KOPT-K1 (cell line): ENCODE results near the gene STAT5B.

Experiments
- H3K27ac ChIP-seq: fragments of 200-600 bp; sonication (generic); 2 replicates; pipeline ENCODE4 v1.5.1; 2016; ENCODE audit warnings: antibody characterized with exemption, mild to moderate bottlenecking, low read depth, low read length; ENCODE audit not compliant: poor library complexity, severe bottlenecking
- H3K36me3 ChIP-seq: fragments of 200-600 bp; sonication (generic); 2 replicates; pipeline ENCODE4 v1.5.1; 2017; ENCODE audit warnings: antibody characterized with exemption, mild to moderate bottlenecking, low read length, moderate library complexity; ENCODE audit not compliant: insufficient read depth
- H3K9me3 ChIP-seq: fragments of 200-600 bp; sonication (generic); 2 replicates; pipeline ENCODE4 v1.5.1; 2017; ENCODE audit warnings: antibody characterized with exemption, low read length, mild to moderate bottlenecking; ENCODE audit not compliant: insufficient read depth, poor library complexity, severe bottlenecking

STAT5B gene

DNA sequence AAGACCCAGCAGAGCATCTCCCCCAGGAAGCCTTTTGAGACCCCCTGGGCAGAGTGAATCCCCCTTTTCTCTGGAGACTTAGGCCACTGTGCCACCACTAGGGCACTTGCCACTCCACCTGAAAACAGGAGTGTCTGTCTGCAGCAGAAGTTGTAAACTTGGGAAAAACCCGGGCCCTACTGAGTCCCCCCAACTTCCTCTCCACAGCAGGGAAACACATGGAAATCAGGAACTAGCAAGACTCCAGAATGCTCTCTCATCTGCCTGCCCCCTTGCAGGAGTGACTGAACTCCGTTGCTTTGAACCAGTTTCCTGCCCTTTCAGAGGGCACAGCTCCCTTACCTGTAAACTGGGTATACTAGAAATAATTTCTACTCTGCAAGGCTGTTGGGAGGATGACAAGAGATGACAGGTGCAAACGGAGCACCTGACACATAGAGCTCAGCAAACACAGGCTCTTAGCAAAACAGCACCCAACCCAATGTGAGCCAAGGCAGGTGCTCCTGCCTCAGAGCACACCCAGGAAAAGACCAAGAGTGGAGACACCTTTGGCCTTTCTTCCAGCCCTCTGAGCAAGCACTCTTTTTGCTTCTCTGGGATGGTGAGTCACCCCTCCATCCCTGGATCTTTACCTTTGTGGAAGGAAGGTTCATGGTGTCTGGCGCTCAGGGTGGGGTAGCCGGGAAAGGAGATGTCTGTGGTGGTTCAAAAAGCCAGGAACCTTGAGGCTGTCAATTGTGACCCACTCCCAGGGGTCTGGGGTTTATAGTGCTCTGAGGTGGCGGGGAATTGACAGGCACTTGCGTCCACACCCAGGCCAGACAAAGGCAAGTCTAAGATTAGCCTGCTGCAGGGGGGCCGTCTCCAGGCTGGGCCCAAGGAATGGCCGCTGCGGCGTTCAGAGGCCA lies 91.2 kb downstream of the STAT5B start, which contains the start of gene HCRT:
TSS of gene HCRT (minus strand) at position 740 of the 908 bp plus-strand sequence. CDS start at position 653, 87 bp downstream.
- peak within 1 kb of the TSS; percentile 61 for H3K27ac ChIP-seq
- no peaks in the 10 kb centered on the region for H3K9me3 ChIP-seq
- no peaks in the 10 kb centered on the region for H3K36me3 ChIP-seq

DNA sequence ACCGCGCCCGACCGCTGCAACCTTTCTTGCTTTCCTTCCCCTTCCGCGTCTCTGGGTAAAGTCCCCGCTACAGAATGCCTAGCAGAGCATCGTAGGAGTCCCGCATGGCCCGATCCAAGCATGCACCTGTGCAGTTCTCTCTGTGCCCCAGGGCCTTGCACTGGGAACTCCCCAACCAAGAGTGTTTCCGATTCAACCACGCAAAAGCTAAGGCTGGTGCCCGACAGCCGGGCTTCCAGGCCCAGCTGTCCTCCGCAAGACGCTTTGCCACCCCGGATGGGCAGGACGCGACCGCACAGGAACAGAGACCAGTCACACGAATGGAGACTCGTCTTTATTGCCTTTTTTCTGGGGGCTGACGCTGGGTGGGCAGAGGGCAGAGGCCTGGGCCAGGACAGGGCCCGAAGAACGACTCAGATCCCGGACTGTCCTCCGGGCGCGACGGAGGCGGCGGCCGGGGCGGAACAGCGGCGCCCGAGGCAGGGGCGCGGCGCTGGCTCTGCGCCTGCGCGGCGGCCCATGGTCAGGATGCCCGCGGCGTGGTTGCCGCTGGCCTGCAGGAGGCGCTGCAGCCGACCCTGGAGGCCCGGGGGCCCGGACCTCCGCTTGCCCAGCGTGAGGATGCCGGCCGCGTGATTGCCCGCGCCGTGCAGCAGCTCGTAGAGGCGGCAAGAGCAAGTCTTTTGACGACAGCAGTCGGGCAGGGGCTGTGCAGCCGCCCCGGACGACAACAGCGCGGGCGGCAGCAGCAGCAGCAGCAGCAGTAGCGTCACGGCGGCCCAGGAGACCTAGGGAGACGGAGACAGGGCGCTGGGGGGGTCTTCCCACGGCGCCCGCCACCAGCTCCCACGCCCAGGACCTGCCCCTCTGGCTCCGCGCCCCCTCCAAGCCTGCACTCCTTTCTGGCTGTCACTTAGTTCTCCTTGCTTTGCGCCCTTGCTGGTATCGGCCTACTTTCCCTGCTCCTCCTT lies 92.2 kb downstream of the STAT5B start:
- peak overlapping the region; percentile 61 for H3K27ac ChIP-seq
- H3K9me3 ChIP-seq: no peaks in the 10 kb centered on the region
- H3K36me3 ChIP-seq: no peaks in the 10 kb centered on the region

- Histone ChIP-seq H3K36me3 (no peaks in the 10 kb centered on the region), H3K9me3 (no peaks in the 10 kb centered on the region), H3K27ac (peak overlapping the region; percentile 61)
Observed at GRCh38 chr17:42182927-42183734, 93.1 kb downstream of the STAT5B start.

- no peaks in the 10 kb centered on the region for H3K9me3 ChIP-seq
- no peaks in the 10 kb centered on the region for H3K36me3 ChIP-seq
- H3K27ac ChIP-seq: no peak overlapping the region
Observed at GRCh38 chr17:42181851-42182207, 94.4 kb downstream of the STAT5B start.

DNA sequence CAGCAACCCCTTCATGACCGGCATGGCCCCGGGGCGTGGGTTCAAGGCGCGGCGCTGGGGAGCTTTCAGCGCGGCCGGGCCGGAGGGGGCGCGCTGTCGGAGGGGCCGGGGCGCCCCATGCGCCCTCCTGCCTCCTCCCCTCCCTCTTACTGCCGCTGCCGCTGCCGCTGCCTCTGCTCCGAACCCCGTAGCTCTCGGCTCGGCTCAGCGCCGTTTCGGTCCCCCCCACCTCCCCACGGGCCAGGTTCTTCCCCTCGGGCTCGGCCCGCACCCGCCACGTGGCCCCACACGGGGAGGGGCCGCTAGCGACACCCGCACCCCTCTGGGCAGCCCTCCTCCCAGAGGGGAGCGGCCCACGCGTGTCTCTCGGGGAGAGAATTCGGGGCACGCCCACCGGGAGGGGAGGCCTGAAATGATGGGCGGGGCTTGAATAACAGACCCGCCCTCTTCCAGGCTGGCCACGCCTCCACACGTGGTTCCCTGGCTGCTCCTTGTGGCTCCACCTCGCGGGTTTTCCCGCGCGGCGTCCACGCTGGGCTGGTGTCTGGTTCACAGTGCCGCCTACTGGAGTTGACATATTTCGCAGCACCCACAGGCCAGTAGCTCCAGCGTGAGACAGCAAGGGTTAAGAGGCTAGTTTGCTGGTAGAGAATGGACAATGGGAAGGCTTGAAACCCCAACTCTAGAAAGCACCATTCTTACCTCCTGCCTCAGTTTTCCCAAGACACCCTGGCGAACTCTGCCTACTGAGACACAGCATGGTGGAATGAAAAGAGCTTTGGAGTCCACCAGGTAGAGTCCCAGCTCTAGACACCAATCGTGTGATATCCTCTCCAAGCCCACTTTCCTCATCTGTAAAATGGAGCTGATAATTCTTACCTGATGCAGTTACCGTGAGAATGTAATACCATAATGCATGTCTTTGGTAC lies 95.0 kb downstream of the STAT5B start, which contains the start of gene KCNH4:
TSS of gene KCNH4 (minus strand) at position 221 of the 929 bp plus-strand sequence. CDS start at position 24, 197 bp downstream.
- Histone ChIP-seq H3K9me3 (no peaks in the 10 kb centered on the region), H3K36me3 (no peaks in the 10 kb centered on the region), H3K27ac (no peak within 1 kb of the TSS)

GRCh38 chr17:42180411-42180921 lies 95.7 kb downstream of the STAT5B start:
- no peaks in the 10 kb centered on the region for H3K36me3 ChIP-seq
- no peak overlapping the region for H3K27ac ChIP-seq
- no peaks in the 10 kb centered on the region for H3K9me3 ChIP-seq

DNA sequence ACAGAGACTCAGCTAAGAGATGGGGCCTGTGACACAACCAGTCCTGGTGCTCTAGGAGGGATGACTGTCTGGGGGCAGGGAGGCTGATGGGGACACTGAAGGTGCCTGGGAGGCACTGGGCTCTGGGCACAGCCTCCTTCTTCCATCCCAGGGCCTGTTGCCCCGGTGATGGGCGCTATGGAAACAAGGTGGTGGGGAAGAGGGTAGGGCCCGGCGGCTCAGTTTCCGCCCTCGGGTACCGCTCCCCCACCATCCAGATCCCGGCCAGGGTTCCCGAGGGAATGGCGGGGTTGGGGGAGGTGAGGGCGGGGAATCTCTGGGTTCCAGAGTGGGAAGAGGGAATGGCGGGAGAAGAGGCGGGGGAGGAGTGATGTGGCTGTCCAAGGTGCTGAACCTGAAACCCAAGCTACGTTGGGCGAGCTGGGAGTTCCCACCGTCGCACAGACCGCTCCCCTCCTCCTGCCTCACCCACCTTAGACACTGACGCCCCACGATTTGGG lies 96.2 kb downstream of the STAT5B start:
- Histone ChIP-seq H3K9me3 (no peaks in the 10 kb centered on the region), H3K36me3 (no peaks in the 10 kb centered on the region), H3K27ac (no peak overlapping the region)

- H3K9me3 ChIP-seq: no peaks in the 10 kb centered on the region
- H3K27ac ChIP-seq: no peak overlapping the region
- H3K36me3 ChIP-seq: no peaks in the 10 kb centered on the region
Observed at GRCh38 chr17:42179335-42179734, 96.9 kb downstream of the STAT5B start.

- H3K9me3 ChIP-seq: no peaks in the 10 kb centered on the region
- H3K27ac ChIP-seq: no peak overlapping the region
- H3K36me3 ChIP-seq: no peaks in the 10 kb centered on the region
Observed at GRCh38 chr17:42178817-42179216, 97.4 kb downstream of the STAT5B start.

DNA sequence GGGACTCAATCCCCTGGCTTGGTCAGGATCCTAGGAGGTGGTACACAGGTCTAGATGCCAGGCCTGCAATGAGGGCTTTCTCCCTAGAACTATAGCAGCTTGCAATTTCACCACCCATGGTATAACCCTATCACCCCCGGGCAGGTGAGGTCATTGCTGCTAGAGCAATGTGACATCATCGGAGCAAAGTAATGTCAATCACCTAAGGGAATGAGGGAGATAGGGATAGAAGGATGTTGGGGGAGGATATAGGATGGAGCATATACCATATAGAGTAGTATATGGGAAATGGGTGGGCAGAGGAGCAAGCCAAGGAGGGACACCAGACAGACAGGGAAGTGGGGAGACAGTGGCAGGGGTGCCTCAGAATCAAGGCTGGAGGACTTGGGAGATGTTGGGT lies 98.5 kb downstream of the STAT5B start:
- Histone ChIP-seq H3K9me3 (no peaks in the 10 kb centered on the region), H3K27ac (no peak overlapping the region), H3K36me3 (no peaks in the 10 kb centered on the region)

DNA sequence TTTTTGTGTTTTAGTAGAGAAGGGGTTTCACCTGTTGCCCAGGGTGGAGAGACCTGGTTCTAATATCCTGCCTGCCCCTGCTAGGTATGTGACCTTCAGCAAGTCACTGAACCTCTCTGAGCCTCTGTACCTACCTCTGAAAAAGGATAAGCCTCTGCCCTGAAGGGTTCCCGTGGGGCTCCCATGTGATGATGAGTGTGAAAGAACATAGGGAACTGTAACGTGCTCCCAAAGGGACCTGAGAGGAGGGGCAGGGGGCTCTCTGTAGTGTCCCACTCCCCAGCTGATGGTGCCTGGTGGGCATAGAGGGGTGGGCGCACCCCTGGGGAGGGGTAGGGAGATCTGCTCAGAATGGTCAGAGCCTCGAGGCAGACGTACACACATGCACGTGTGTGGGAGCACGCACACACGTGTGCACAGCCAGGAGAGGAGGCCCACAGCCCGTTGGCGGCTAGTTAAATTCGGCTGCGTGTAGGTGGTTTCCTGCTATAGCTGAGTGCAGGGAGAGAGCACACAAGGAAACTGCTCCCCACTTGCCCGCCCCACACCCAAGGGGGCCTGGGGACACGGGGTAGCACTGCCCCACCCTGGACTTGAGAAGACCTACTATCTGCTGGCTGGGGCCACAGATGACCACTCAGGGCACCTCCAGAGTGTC lies 101.9 kb downstream of the STAT5B start:
- Histone ChIP-seq H3K9me3 (no peaks in the 10 kb centered on the region), H3K36me3 (no peaks in the 10 kb centered on the region), H3K27ac (no peak overlapping the region)

GRCh38 chr17:42171831-42172230 lies 104.4 kb downstream of the STAT5B start:
- Histone ChIP-seq H3K36me3 (no peaks in the 10 kb centered on the region), H3K27ac (no peak overlapping the region), H3K9me3 (no peaks in the 10 kb centered on the region)

GRCh38 chr17:42169351-42169750 lies 106.8 kb downstream of the STAT5B start:
- Histone ChIP-seq H3K9me3 (no peaks in the 10 kb centered on the region), H3K36me3 (no peaks in the 10 kb centered on the region), H3K27ac (no peak overlapping the region)
